ENCODE data around the gene EME2. TPM values are rescaled to one million over a fixed set of nuclear protein-coding genes. Genes with fewer than 3 reads are reported as not detected.

Gene EME2
- polyA plus RNA-seq, 3 donors from 2014 or later: 0.79 to 2.2 (median 1.0) TPM

- no peaks in the 10 kb centered on the region for H3K36me3 Mint-ChIP-seq
These were observed 1.3 kb downstream of the EME2 start for GRCh38 chr16:1773703-1774447.

GRCh38 chr16:1774448-1774780, 1.8 kb downstream of the EME2 start:
- peaks cover 9 to 12% (median 11%) of the 10 kb centered on the region in 3 donors for H3K27me3 Mint-ChIP-seq (ENCODE audit: low read depth in 3 of 3)
- peak overlapping the region in 3 of 5 donors; percentile 27 to 93 (median 40) for H3K4me3 Mint-ChIP-seq
- H3K27ac Mint-ChIP-seq: no peak overlapping the region
- no peak for DNase-seq
- H3K4me1 Mint-ChIP-seq: peaks cover 14 to 21% of the 10 kb centered on the region in 2 donors
- H3K36me3 Mint-ChIP-seq: no peaks in the 10 kb centered on the region
- no peaks in the 10 kb centered on the region for H3K9me3 Mint-ChIP-seq

More at GRCh38 chr16:1773703-1774447, 1.3 kb downstream of the EME2 start:
- Mint-ChIP-seq H3K4me1 (peaks cover 14 to 21% of the 10 kb centered on the region in 2 donors), H3K27me3 (ENCODE audit: low read depth in 3 of 3) (peaks cover 6 to 10% (median 9%) of the 10 kb centered on the region in 3 donors), H3K9me3 (no peaks in the 10 kb centered on the region), H3K27ac (peak overlapping the region in 5 of 6 donors; percentile 17 to 70 (median 55)), H3K4me3 (peak overlapping the region; percentile 72 to 95 (median 93))
- no peak for DNase-seq

- Mint-ChIP-seq H3K36me3 (no peaks in the 10 kb centered on the region), H3K4me3 (peak overlapping the region in 3 of 5 donors; percentile 27 to 55 (median 36)), H3K27me3 (ENCODE audit: low read depth in 3 of 3) (peaks cover 8 to 12% (median 9%) of the 10 kb centered on the region in 3 donors), H3K9me3 (no peaks in the 10 kb centered on the region), H3K4me1 (peaks cover 13 to 18% of the 10 kb centered on the region in 2 donors), H3K27ac (no peak overlapping the region)
- DNase-seq: no peak
These were observed 2.6 kb downstream of the EME2 start for GRCh38 chr16:1775006-1775845.

- H3K4me3 Mint-ChIP-seq: no peak overlapping the region
- H3K27ac Mint-ChIP-seq: peak overlapping the region in 1 of 6 donors; percentile 13
- DNase-seq: no peak
- H3K27me3 Mint-ChIP-seq (ENCODE audit: low read depth in 3 of 3): peaks cover 8 to 9% (median 9%) of the 10 kb centered on the region in 3 donors
- H3K36me3 Mint-ChIP-seq: no peaks in the 10 kb centered on the region
- peaks cover 11 to 17% of the 10 kb centered on the region in 2 donors for H3K4me1 Mint-ChIP-seq
- H3K9me3 Mint-ChIP-seq: no peaks in the 10 kb centered on the region
These were observed 3.4 kb downstream of the EME2 start for GRCh38 chr16:1775846-1776671.

- H3K27me3 Mint-ChIP-seq (ENCODE audit: low read depth in 3 of 3): peaks cover 8 to 9% (median 9%) of the 10 kb centered on the region in 3 donors
- no peaks in the 10 kb centered on the region for H3K9me3 Mint-ChIP-seq
- peaks cover 16 to 23% of the 10 kb centered on the region in 2 donors for H3K4me1 Mint-ChIP-seq
- no peak overlapping the region for H3K4me3 Mint-ChIP-seq
- no peak overlapping the region for H3K27ac Mint-ChIP-seq
- no peaks in the 10 kb centered on the region for H3K36me3 Mint-ChIP-seq
- no peak for DNase-seq
These were observed 4.0 kb downstream of the EME2 start for GRCh38 chr16:1776672-1776955.

GRCh38 chr16:1776991-1777374, 4.4 kb downstream of the EME2 start:
- Mint-ChIP-seq H3K4me3 (no peak overlapping the region), H3K4me1 (peaks cover 16 to 22% of the 10 kb centered on the region in 2 donors), H3K27ac (no peak overlapping the region), H3K27me3 (ENCODE audit: low read depth in 3 of 3) (peaks cover 6 to 10% (median 7%) of the 10 kb centered on the region in 3 donors), H3K9me3 (no peaks in the 10 kb centered on the region), H3K36me3 (no peaks in the 10 kb centered on the region)
- DNase-seq: no peak

- Mint-ChIP-seq H3K27me3 (ENCODE audit: low read depth in 3 of 3) (peaks cover 5 to 13% (median 7%) of the 10 kb centered on the region in 3 donors), H3K4me1 (peaks cover 12 to 18% of the 10 kb centered on the region in 2 donors), H3K27ac (no peak overlapping the region), H3K9me3 (no peaks in the 10 kb centered on the region), H3K36me3 (no peaks in the 10 kb centered on the region), H3K4me3 (no peak overlapping the region)
- no peak for DNase-seq
These were observed 5.0 kb downstream of the EME2 start for GRCh38 chr16:1777375-1778199.

GRCh38 chr16:1778200-1779179, 5.9 kb downstream of the EME2 start:
- no peaks in the 10 kb centered on the region for H3K36me3 Mint-ChIP-seq
- no peak overlapping the region for H3K4me3 Mint-ChIP-seq
- H3K27ac Mint-ChIP-seq: peak overlapping the region in 1 of 6 donors; percentile 69
- H3K27me3 Mint-ChIP-seq (ENCODE audit: low read depth in 3 of 3): peaks cover 7 to 12% (median 10%) of the 10 kb centered on the region in 3 donors
- DNase-seq: no peak
- no peaks in the 10 kb centered on the region for H3K9me3 Mint-ChIP-seq
- peaks cover 17 to 23% of the 10 kb centered on the region in 2 donors for H3K4me1 Mint-ChIP-seq

- no peak for DNase-seq
- Mint-ChIP-seq H3K27ac (peak overlapping the region in 1 of 6 donors; percentile 69), H3K4me1 (peaks cover 19 to 26% of the 10 kb centered on the region in 2 donors), H3K36me3 (no peaks in the 10 kb centered on the region), H3K9me3 (no peaks in the 10 kb centered on the region), H3K27me3 (ENCODE audit: low read depth in 3 of 3) (peaks cover 7 to 12% (median 10%) of the 10 kb centered on the region in 3 donors), H3K4me3 (peak overlapping the region in 1 of 5 donors; percentile 6)
These were observed 6.7 kb downstream of the EME2 start for GRCh38 chr16:1779234-1779701.

GRCh38 chr16:1779741-1780676, 7.4 kb downstream of the EME2 start:
- peaks cover 7 to 12% (median 10%) of the 10 kb centered on the region in 3 donors for H3K27me3 Mint-ChIP-seq (ENCODE audit: low read depth in 3 of 3)
- no peak for DNase-seq
- H3K36me3 Mint-ChIP-seq: no peaks in the 10 kb centered on the region
- peak overlapping the region; percentile 38 to 92 (median 47) for H3K4me3 Mint-ChIP-seq
- peak overlapping the region in 2 of 6 donors; percentile 46 to 80 for H3K27ac Mint-ChIP-seq
- H3K9me3 Mint-ChIP-seq: no peaks in the 10 kb centered on the region
- peaks cover 21 to 25% of the 10 kb centered on the region in 2 donors for H3K4me1 Mint-ChIP-seq

- Mint-ChIP-seq H3K27me3 (ENCODE audit: low read depth in 3 of 3) (peaks cover 7 to 12% (median 10%) of the 10 kb centered on the region in 3 donors), H3K9me3 (no peaks in the 10 kb centered on the region), H3K36me3 (no peaks in the 10 kb centered on the region), H3K4me1 (peaks cover 25 to 28% of the 10 kb centered on the region in 2 donors), H3K4me3 (peak overlapping the region; percentile 84 to 92 (median 85)), H3K27ac (peak overlapping the region in 2 of 6 donors; percentile 80 to 87)
- DNase-seq: no peak
These were observed 8.1 kb downstream of the EME2 start for GRCh38 chr16:1780677-1781072.
